Measurements from ENCODE around the gene APOC4. TPM values are rescaled to one million over a fixed set of nuclear protein-coding genes. Genes with fewer than 3 reads are reported as not detected.

APOC4 gene
- not detected for polyA plus RNA-seq
- long read RNA-seq, donor 1: 0 reads
- long read RNA-seq, donor 2: 0 reads
- long read RNA-seq, donor 3: 0 reads
- long read RNA-seq, donor 4: 0 reads
- long read RNA-seq, donor 5: 0 reads
- long read RNA-seq, donor 6: 0 reads
- long read RNA-seq, donor 7: 0 reads
- long read RNA-seq, donor 8: 0 reads
- long read RNA-seq, donor 9: 0 reads
- long read RNA-seq, donor 10: 0 reads

- FAIRE-seq (no peak), DNase-seq (no peak)
- H3K4me1 ChIP-seq (ENCODE audit: control insufficient read depth in 3 of 3, insufficient read depth in 2 of 3, low read depth in 1 of 3, low read length in 2 of 3): peaks cover 0 to 12% (median 3%) of the 10 kb centered on the region in 3 donors
- no peak within 1 kb of the TSS for H3K27ac ChIP-seq (ENCODE audit: low read depth in 1 of 3, low read length in 2 of 3)
- H3K27me3 ChIP-seq (ENCODE audit: control insufficient read depth in 3 of 3, insufficient read depth in 3 of 3, low read length in 3 of 3): no peaks in the 10 kb centered on the region
- H3K36me3 ChIP-seq (ENCODE audit: control insufficient read depth in 3 of 3, insufficient read depth in 2 of 3, low read depth in 1 of 3, low read length in 3 of 3): no peaks in the 10 kb centered on the region
- no peak within 1 kb of the TSS for H3K4me3 ChIP-seq (ENCODE audit: low read depth in 1 of 3, low read length in 3 of 3)
- H3K9me3 ChIP-seq (ENCODE audit: control insufficient read depth in 2 of 2, insufficient read depth in 1 of 2, low read depth in 1 of 2, low read length in 1 of 2): no peaks in the 10 kb centered on the region
- 86% methylated on average over 14 of the region's 14 CpGs for WGBS, 3 donors
Measured at GRCh38 chr19:44942067-44942571, at the start of gene APOC4. Gene APOC4, plus strand, starts transcription at chr19:44942237. Its CDS starts 41 bp downstream, at chr19:44942278.

GRCh38 chr19:44892932-44893331, 49.1 kb upstream of the APOC4 start:
- DNase-seq: no peak

GRCh38 chr19:44893332-44894051, 48.5 kb upstream of the APOC4 start:
- FAIRE-seq (no peak), DNase-seq (no peak)
- WGBS, 3 donors: 89 to 94% (median 93%) methylated on average over 16 to 18 of the region's 18 CpGs
- Histone ChIP-seq H3K27ac (ENCODE audit: low read depth in 1 of 3, low read length in 2 of 3) (no peak overlapping the region), H3K27me3 (ENCODE audit: control insufficient read depth in 3 of 3, insufficient read depth in 3 of 3, low read length in 3 of 3) (no peaks in the 10 kb centered on the region), H3K4me3 (ENCODE audit: low read depth in 1 of 3, low read length in 3 of 3) (no peak overlapping the region), H3K36me3 (ENCODE audit: control insufficient read depth in 3 of 3, insufficient read depth in 2 of 3, low read depth in 1 of 3, low read length in 3 of 3) (peaks cover 7 to 67% (median 9%) of the 10 kb centered on the region in 3 donors), H3K9me3 (ENCODE audit: control insufficient read depth in 2 of 2, insufficient read depth in 1 of 2, low read depth in 1 of 2, low read length in 1 of 2) (no peaks in the 10 kb centered on the region), H3K4me1 (ENCODE audit: control insufficient read depth in 3 of 3, insufficient read depth in 2 of 3, low read depth in 1 of 3, low read length in 2 of 3) (peaks cover 2 to 15% (median 3%) of the 10 kb centered on the region in 3 donors)

More at GRCh38 chr19:44892932-44893331, 49.1 kb upstream of the APOC4 start:
- Histone ChIP-seq H3K36me3 (ENCODE audit: control insufficient read depth in 3 of 3, insufficient read depth in 2 of 3, low read depth in 1 of 3, low read length in 3 of 3) (peaks cover 7 to 67% (median 7%) of the 10 kb centered on the region in 3 donors), H3K4me3 (ENCODE audit: low read depth in 1 of 3, low read length in 3 of 3) (no peak overlapping the region), H3K4me1 (ENCODE audit: control insufficient read depth in 3 of 3, insufficient read depth in 2 of 3, low read depth in 1 of 3, low read length in 2 of 3) (peaks cover 2 to 15% (median 3%) of the 10 kb centered on the region in 3 donors), H3K27ac (ENCODE audit: low read depth in 1 of 3, low read length in 2 of 3) (no peak overlapping the region), H3K27me3 (ENCODE audit: control insufficient read depth in 3 of 3, insufficient read depth in 3 of 3, low read length in 3 of 3) (no peaks in the 10 kb centered on the region), H3K9me3 (ENCODE audit: control insufficient read depth in 2 of 2, insufficient read depth in 1 of 2, low read depth in 1 of 2, low read length in 1 of 2) (no peaks in the 10 kb centered on the region)
- no peak for FAIRE-seq
- 88 to 92% (median 90%) methylated on average over 7 of the region's 7 CpGs for WGBS, 3 donors

GRCh38 chr19:44894052-44894400, 48.0 kb upstream of the APOC4 start:
- H3K4me1 ChIP-seq (ENCODE audit: control insufficient read depth in 3 of 3, insufficient read depth in 2 of 3, low read depth in 1 of 3, low read length in 2 of 3): peaks cover 2 to 15% (median 3%) of the 10 kb centered on the region in 3 donors
- no peak overlapping the region for H3K4me3 ChIP-seq (ENCODE audit: low read depth in 1 of 3, low read length in 3 of 3)
- H3K27ac ChIP-seq (ENCODE audit: low read depth in 1 of 3, low read length in 2 of 3): no peak overlapping the region
- DNase-seq: no peak
- H3K36me3 ChIP-seq (ENCODE audit: control insufficient read depth in 3 of 3, insufficient read depth in 2 of 3, low read depth in 1 of 3, low read length in 3 of 3): peaks cover 7 to 63% (median 9%) of the 10 kb centered on the region in 3 donors
- no peak for FAIRE-seq
- 93 to 96% (median 94%) methylated on average over 6 of the region's 6 CpGs for WGBS, 3 donors
- no peaks in the 10 kb centered on the region for H3K27me3 ChIP-seq (ENCODE audit: control insufficient read depth in 3 of 3, insufficient read depth in 3 of 3, low read length in 3 of 3)
- H3K9me3 ChIP-seq (ENCODE audit: control insufficient read depth in 2 of 2, insufficient read depth in 1 of 2, low read depth in 1 of 2, low read length in 1 of 2): no peaks in the 10 kb centered on the region

- H3K36me3 ChIP-seq (ENCODE audit: control insufficient read depth in 3 of 3, insufficient read depth in 2 of 3, low read depth in 1 of 3, low read length in 3 of 3): peaks cover 9 to 72% (median 9%) of the 10 kb centered on the region in 3 donors
Measured at GRCh38 chr19:44894946-44895345, 47.1 kb upstream of the APOC4 start.

GRCh38 chr19:44897835-44898234, 44.2 kb upstream of the APOC4 start:
- H3K27ac ChIP-seq (ENCODE audit: low read depth in 1 of 3, low read length in 2 of 3): no peak overlapping the region
- WGBS, 3 donors: 89 to 96% (median 92%) methylated on average over 8 of the region's 8 CpGs
- H3K36me3 ChIP-seq (ENCODE audit: control insufficient read depth in 3 of 3, insufficient read depth in 2 of 3, low read depth in 1 of 3, low read length in 3 of 3): peaks cover 9 to 93% (median 15%) of the 10 kb centered on the region in 3 donors

More at GRCh38 chr19:44894946-44895345, 47.1 kb upstream of the APOC4 start:
- 75 to 83% (median 81%) methylated on average over 9 of the region's 9 CpGs for WGBS, 3 donors
- DNase-seq (no peak), FAIRE-seq (no peak)
- no peaks in the 10 kb centered on the region for H3K9me3 ChIP-seq (ENCODE audit: control insufficient read depth in 2 of 2, insufficient read depth in 1 of 2, low read depth in 1 of 2, low read length in 1 of 2)
- H3K27ac ChIP-seq (ENCODE audit: low read depth in 1 of 3, low read length in 2 of 3): no peak overlapping the region
- no peak overlapping the region for H3K4me3 ChIP-seq (ENCODE audit: low read depth in 1 of 3, low read length in 3 of 3)
- H3K27me3 ChIP-seq (ENCODE audit: control insufficient read depth in 3 of 3, insufficient read depth in 3 of 3, low read length in 3 of 3): no peaks in the 10 kb centered on the region
- H3K4me1 ChIP-seq (ENCODE audit: control insufficient read depth in 3 of 3, insufficient read depth in 2 of 3, low read depth in 1 of 3, low read length in 2 of 3): peaks cover 2 to 11% (median 3%) of the 10 kb centered on the region in 3 donors

GRCh38 chr19:44900328-44901244, 41.5 kb upstream of the APOC4 start:
- H3K9me3 ChIP-seq (ENCODE audit: control insufficient read depth in 2 of 2, insufficient read depth in 1 of 2, low read depth in 1 of 2, low read length in 1 of 2): no peaks in the 10 kb centered on the region
- H3K4me3 ChIP-seq (ENCODE audit: low read depth in 1 of 3, low read length in 3 of 3): no peak overlapping the region
- WGBS, 3 donors: 90 to 94% (median 93%) methylated on average over 19 of the region's 19 CpGs
- no peak for FAIRE-seq
- H3K36me3 ChIP-seq (ENCODE audit: control insufficient read depth in 3 of 3, insufficient read depth in 2 of 3, low read depth in 1 of 3, low read length in 3 of 3): peaks cover 6 to 76% (median 11%) of the 10 kb centered on the region in 3 donors
- peaks cover 0 to 9% (median 0%) of the 10 kb centered on the region in 3 donors for H3K4me1 ChIP-seq (ENCODE audit: control insufficient read depth in 3 of 3, insufficient read depth in 2 of 3, low read depth in 1 of 3, low read length in 2 of 3)
- no peak for DNase-seq
- no peak overlapping the region for H3K27ac ChIP-seq (ENCODE audit: low read depth in 1 of 3, low read length in 2 of 3)
- H3K27me3 ChIP-seq (ENCODE audit: control insufficient read depth in 3 of 3, insufficient read depth in 3 of 3, low read length in 3 of 3): peaks cover 0 to 4% (median 0%) of the 10 kb centered on the region in 3 donors

More at GRCh38 chr19:44897835-44898234, 44.2 kb upstream of the APOC4 start:
- FAIRE-seq: no peak
- H3K27me3 ChIP-seq (ENCODE audit: control insufficient read depth in 3 of 3, insufficient read depth in 3 of 3, low read length in 3 of 3): no peaks in the 10 kb centered on the region
- no peak overlapping the region for H3K4me3 ChIP-seq (ENCODE audit: low read depth in 1 of 3, low read length in 3 of 3)
- no peak for DNase-seq
- H3K4me1 ChIP-seq (ENCODE audit: control insufficient read depth in 3 of 3, insufficient read depth in 2 of 3, low read depth in 1 of 3, low read length in 2 of 3): no peaks in the 10 kb centered on the region
- no peaks in the 10 kb centered on the region for H3K9me3 ChIP-seq (ENCODE audit: control insufficient read depth in 2 of 2, insufficient read depth in 1 of 2, low read depth in 1 of 2, low read length in 1 of 2)

- 73 to 81% (median 80%) methylated on average over 13 to 15 of the region's 15 CpGs for WGBS, 3 donors
- no peak overlapping the region for H3K4me3 ChIP-seq (ENCODE audit: low read depth in 1 of 3, low read length in 3 of 3)
- H3K9me3 ChIP-seq (ENCODE audit: control insufficient read depth in 2 of 2, insufficient read depth in 1 of 2, low read depth in 1 of 2, low read length in 1 of 2): no peaks in the 10 kb centered on the region
- H3K36me3 ChIP-seq (ENCODE audit: control insufficient read depth in 3 of 3, insufficient read depth in 2 of 3, low read depth in 1 of 3, low read length in 3 of 3): peaks cover 0 to 50% (median 8%) of the 10 kb centered on the region in 3 donors
- DNase-seq (no peak), FAIRE-seq (no peak)
- H3K27me3 ChIP-seq (ENCODE audit: control insufficient read depth in 3 of 3, insufficient read depth in 3 of 3, low read length in 3 of 3): peaks cover 0 to 5% (median 5%) of the 10 kb centered on the region in 3 donors
- H3K27ac ChIP-seq (ENCODE audit: low read depth in 1 of 3, low read length in 2 of 3): no peak overlapping the region
- peaks cover 0 to 22% (median 0%) of the 10 kb centered on the region in 3 donors for H3K4me1 ChIP-seq (ENCODE audit: control insufficient read depth in 3 of 3, insufficient read depth in 2 of 3, low read depth in 1 of 3, low read length in 2 of 3)
Measured at GRCh38 chr19:44903216-44903601, 38.8 kb upstream of the APOC4 start.
